ENCODE measurements around the gene GRM3. TPM values are rescaled to one million over a fixed set of nuclear protein-coding genes. Genes with fewer than 3 reads are reported as not detected.

The GRM3 gene
- polyA plus RNA-seq, 4 donors, result 0.10 to 0.35 (median 0.21) TPM

DNA sequence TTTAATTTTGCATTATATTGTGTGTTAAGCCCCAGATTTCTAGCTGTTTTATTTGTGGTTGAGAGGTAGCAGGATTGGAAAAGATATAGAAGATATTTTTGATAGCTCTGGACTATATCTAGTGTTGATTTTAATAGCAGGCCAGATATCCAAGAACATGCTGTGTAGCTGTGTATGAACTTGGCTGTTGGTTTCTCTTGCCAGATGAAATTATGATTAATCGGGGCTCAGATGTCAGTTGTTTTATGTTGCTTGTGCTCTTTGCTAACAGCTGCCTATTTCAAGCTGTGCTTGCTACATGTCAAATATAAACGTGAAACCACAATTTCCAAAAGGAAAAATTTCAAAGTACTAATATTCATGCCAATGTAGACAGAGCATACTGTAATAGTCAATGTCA is 141.1 kb downstream of the GRM3 start:
- no peak for DNase-seq (ENCODE audit: low read depth in 4 of 4, low spot score in 2 of 4)

DNA sequence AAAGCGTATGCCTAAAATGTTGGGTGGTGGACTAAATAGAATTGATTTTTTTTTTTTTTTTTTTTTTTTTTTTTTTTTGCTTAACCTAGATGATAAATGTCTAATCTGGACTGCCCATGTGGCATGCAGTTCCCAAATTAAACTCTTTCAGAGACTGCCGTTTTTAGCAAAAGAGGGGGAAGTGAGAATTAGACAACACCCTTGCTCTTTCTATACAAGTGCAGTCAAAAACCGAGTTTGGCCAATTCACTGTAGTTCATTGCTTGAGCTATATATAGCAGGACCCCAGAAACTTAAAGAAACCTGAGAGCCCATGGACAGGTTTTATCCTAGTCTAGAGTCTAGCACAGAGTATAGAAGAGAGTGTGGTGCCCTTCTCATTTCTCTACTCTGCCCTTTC is 141.9 kb downstream of the GRM3 start:
- DNase-seq (ENCODE audit: low read depth in 4 of 4, low spot score in 2 of 4), result no peak

DNA sequence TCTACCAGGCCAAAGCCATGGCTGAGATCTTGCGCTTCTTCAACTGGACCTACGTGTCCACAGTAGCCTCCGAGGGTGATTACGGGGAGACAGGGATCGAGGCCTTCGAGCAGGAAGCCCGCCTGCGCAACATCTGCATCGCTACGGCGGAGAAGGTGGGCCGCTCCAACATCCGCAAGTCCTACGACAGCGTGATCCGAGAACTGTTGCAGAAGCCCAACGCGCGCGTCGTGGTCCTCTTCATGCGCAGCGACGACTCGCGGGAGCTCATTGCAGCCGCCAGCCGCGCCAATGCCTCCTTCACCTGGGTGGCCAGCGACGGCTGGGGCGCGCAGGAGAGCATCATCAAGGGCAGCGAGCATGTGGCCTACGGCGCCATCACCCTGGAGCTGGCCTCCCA is 142.7 kb downstream of the GRM3 start:
- DNase-seq (ENCODE audit: low read depth in 4 of 4, low spot score in 2 of 4), result no peak

DNA sequence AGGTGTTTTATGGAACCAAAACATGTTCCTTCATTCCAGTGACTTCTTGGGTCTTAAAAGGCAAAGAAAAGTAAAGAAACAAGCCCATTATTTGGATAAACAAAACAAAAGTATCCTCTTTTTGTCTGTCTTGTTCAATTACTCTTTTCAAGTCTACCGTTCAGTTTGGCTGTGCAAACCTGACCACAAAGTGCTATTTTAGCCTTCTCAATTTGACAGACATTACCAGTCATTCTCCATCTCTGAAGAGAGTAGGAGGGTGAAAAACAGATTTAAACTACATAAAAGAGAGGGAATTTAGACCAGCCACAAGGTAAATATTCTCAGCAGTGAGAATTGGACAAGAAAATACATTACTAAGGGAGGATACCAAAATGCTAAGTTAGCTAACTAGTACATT is 145.2 kb downstream of the GRM3 start:
- no peak for DNase-seq (ENCODE audit: low read depth in 4 of 4, low spot score in 2 of 4)

DNA sequence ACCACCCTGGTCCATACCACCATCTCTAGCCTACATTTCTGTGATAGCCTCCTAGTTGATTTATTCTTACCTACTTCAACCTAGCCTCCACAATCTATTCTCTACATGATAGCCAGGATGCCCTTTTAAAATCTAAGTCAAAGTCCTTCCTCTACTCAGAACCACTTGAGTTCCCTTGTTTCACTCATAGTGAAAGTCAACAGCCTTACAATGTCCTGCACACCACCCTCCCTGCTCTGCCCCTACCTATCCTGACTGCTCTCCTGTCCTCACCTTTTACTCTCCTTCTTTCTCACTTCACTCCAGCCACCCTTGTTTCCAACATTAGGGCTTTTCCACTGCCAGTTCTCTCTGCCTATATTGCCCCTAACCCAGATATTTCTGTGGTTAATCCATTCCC is 146.7 kb downstream of the GRM3 start:
- DNase-seq (ENCODE audit: low read depth in 4 of 4, low spot score in 2 of 4), result no peak

DNA sequence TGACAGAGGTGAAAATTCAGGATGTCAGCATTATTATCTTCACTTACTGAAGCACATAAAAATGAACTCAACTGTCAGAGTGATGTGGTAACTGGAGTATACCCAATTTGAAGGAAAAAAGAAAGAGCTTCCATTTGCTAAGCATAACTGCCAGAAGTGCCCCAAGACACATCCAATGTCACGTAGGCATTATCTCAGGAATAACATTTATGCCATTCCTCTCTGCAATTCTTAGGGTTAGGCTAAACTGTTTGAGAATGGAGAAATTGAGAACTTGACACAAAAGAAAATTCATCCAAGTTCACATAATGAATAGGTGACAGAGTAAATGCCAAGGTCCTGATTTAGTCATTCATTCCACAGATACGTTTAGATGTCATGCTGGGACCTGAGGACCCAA is 148.6 kb downstream of the GRM3 start:
- DNase-seq (ENCODE audit: low read depth in 4 of 4, low spot score in 2 of 4), result no peak

DNA sequence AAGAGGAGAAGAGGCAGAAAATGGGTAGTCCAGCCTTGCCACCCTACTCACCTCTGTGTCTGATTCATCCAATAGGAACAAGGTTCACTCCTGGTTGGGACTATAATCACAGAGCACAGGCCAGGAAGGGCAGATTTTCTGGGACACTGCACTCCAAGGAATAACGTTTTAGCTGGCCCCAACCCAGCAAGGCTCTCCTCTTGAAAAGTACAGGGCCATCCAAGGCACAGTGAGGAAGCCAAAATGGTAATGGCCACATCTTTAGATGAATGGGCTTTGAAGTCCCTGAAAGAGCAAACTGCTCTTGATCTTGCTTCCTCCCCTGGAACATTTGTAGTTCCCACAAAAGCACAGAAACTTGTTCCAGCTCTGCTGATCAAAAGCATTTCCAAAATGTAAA is 149.4 kb downstream of the GRM3 start:
- no peak for DNase-seq (ENCODE audit: low read depth in 4 of 4, low spot score in 2 of 4)

DNA sequence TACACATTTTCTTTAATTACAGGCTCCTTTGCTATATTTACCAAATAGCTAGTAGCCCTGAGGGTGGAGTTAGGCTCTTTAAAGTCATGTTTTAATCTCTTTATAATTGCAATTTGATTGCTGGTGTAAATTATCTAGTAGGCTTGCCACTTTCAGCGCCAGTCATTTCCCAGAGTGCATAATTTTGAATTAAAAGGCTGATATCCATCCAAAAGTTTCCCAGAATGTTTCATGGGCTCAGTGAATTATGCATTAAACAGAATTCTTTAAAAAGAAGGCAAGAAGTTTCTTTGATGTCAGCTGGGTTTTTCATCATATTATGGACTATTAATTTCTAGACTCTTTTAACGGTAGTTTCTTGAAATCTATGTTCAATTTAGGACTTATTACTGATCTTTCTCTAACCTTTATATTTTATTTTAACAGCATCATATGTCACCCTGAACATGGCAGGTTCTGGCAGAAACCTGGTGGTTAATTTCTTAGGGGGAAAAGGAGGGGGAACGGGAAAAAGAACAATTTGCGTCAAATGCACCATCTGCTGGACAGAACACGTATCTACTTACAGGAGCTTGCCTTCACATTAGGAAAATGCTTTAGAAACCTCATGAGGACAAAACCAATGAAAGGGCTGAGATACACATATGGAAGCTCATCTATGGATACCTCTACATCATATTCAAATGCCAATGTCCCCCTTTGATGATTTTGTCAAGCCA is 171.1 kb downstream of the GRM3 start:
- peak in 1 of 4 donors; percentile 9 for DNase-seq (ENCODE audit: low read depth in 4 of 4, low spot score in 2 of 4)

DNA sequence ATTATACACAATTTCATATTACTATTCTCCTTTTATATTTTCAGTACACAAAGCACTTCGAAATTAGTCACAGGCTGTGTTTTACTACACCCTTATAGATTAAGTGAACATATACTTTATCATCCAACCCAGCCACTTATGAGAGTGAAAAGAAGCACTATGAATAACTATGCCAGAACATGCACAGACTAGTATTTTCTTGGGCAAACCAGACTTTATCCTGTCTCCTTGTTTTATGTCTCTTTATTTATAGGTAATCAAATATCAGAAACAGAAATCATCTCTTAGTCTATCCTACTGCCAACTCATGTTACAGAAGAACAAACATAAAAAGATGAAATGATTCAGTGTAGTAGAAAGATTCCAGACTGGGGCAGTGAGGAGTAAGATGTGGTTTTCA is 171.8 kb downstream of the GRM3 start:
- no peak for DNase-seq (ENCODE audit: low read depth in 4 of 4, low spot score in 2 of 4)

DNA sequence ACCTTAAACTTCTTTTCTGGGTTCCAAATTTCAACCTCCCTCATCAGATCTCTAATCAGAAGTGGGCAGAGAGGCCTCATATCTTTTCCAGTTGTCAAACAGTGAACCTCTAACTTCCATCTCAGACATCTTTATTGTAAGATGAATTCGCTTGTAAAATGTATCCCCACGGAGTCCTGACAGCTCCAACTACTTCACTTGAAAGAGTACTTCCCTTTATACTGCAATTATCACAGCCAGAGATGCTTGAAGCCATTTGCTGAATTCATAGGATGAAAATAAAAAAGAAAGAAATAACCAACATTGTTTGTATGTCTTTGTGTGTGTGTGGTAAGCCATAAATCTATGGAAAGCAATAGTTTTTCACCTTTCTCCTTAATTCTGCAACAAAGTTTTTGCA is 175.2 kb downstream of the GRM3 start:
- no peak for DNase-seq (ENCODE audit: low read depth in 4 of 4, low spot score in 2 of 4)

DNA sequence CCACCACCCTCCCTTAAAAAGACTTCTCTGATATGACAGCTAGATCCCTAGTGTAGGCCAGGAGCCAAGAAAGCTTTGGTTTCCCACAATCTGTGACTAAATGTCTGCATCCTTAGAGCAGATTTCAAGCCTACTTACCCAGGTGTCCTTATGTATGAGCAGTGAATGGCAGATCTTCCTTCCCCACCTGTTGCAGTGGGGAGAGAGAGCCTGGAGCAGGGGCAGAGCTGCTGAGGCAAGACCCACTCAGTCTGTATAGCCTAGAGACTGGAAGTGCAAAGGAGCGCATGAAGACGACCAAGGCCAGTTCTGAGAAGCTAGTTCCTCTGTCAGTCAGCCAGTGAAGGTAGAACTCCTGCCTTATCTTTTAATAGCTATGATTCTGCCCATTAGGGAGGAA is 180.1 kb downstream of the GRM3 start:
- no peak for DNase-seq (ENCODE audit: low read depth in 4 of 4, low spot score in 2 of 4)

DNA sequence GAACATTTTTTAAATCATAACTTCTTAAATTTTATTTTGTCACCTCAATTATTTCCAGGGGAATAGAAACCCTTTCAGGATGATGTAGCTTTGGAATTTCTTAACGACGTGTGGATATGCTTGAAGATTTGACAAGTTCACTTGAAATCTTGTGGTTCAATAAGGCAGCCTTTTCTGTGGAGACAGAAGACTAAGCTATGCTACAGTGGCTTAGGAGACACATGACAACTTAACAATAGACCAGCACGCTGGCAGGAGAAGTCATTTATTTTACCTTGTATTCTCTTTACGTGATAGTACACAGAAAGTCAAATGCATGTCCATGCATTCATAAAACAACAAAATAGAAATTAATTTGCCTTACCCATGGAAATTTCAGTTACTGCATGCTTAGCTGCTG is 181.6 kb downstream of the GRM3 start:
- no peak for DNase-seq (ENCODE audit: low read depth in 4 of 4, low spot score in 2 of 4)

DNA sequence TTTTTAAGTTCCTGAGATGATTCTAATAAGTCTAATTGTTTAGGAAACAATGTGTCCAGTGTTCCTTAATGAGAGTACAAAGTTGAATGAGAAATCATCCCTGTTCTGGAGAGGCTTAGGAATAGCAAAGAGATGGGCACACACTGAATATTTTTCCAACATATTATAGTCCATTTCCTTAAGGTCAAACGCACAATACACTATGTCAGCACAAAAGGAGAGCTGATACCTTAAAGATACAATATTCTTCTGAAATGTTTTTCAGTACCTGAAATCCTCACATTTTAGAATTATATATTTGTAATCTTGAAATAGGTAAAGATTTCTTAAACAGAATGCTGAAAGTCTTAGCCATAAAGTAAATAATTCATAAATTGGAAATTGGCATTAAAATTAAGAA is 183.2 kb downstream of the GRM3 start:
- DNase-seq (ENCODE audit: low read depth in 4 of 4, low spot score in 2 of 4), result no peak

DNA sequence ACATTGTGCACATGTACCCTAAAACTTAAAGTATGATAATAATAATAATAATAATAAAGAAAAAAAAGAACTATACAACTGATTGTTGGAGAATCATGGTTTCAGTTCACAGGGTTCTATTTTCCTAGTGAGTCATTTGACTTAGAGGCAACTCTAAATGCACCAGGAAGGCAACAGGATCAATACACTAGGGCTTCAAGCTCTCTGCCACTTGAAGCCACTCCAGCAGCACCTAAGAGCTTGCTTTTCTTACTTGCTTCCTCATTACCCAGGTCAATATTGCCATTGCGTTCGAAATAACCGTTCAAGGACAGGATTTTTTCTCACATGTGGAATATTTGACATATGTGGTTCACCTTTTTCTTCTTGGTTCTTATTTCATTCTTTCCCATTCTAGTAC is 189.7 kb downstream of the GRM3 start:
- DNase-seq (ENCODE audit: low read depth in 4 of 4, low spot score in 2 of 4), result no peak

DNA sequence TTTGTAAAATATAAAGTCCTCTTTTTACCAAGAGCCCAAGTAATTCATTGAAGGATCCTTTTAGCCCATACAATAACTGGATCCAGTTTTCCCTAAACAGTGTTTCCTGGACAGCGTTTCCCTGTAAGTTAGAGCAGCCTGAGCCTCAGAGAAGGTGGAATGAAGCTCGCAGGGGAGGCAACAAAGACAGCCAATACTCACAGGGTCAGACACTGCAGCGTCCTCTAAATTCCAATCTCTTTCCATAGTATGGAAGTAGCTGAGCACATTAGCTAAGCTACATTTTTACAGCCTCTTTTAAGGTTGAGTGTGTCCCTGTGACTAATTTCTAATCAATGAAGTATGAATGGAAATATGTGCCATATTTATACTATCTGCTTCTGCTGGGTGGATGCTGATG is 193.5 kb downstream of the GRM3 start:
- DNase-seq (ENCODE audit: low read depth in 4 of 4, low spot score in 2 of 4), result no peak

DNA sequence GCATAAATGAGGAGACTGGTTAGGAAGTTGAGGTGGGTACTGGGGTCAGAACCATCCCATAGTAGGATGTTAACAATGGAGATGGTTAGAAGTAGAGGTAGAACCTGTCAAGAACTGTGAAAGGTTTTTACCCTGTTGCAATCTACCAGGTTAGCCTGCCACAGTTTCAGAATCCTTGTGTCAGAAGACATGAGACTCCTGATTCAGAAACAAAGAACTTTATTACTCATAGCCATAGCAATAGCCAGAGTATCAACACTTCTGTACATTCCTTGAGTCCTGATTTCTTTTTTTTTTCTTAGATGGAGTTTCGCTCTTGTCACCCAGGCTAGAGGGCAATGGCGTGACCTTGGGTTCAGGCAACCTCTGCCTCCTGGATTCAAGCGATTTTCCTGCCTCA is 200.9 kb downstream of the GRM3 start:
- DNase-seq (ENCODE audit: low read depth in 4 of 4, low spot score in 2 of 4), result no peak

DNA sequence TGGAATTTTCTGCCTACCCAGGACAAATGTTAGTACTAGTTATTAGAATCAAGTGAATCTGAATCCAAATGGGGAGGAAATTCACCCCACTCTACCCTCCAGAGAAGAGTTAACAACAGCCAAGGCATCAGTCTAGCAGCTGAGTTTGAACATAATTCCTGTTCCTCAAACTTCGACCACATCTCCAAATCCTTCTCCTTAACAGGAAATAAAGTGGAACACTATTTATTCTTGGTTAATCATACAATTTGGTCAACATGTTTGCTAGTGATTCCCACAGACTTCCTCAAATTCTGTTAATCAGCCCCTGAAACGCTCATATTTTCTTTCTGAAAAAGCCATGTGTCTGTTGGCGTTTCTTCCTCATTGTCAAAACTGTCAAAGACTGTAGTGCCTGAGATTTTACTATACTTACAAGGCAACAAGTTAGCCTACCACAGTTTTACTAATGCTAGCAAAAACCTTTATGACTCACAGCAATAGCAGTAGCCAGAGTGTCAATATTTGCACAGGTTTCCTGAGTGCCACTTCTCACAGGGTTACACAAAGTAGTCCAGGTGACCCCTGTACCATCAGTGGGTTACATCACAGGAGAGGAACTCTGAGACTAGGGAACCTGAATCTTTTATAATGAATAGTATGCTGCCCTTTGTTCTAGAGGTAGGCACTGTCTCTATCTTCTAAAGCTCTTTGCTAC is 202.9 kb downstream of the GRM3 start:
- DNase-seq (ENCODE audit: low read depth in 4 of 4, low spot score in 2 of 4), result no peak

DNA sequence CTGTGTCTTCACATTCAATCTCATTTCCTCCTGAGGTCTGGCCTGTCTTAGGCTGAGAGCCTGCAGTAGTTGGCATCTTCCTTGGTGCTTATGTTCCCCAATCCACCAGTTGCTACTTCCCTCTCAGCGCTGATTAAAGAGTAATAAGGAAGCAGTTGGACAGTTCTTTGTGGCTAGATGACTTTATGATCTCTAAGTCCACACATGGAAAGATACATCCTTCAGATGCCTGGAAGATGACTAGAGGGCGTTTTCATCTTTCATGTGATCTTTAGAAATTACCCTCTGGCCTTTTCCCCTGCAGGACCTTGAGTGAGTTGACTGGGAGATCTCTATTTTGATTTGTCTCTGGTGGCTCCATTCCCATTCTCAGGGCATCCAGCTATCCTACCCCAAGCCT is 204.5 kb downstream of the GRM3 start:
- DNase-seq (ENCODE audit: low read depth in 4 of 4, low spot score in 2 of 4), result no peak

DNA sequence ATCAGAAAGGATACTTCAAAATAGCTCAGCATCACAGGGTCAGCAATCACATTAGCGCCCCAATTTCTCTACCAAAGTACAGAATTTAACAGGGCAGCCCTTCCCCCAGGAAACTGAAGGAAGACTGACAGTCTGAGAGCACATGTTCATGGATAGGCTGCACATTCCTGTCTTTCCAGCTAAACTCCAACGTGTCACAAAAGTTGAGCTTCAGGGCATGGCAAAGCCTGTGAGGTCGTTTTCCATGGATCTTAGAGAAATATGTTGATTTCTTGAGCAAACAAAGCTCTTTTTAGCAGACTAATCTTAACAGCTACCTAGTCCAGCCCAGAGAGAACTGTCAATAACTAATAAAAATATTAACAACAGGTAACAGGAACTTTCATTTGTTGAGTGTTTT is 207.9 kb downstream of the GRM3 start:
- no peak for DNase-seq (ENCODE audit: low read depth in 4 of 4, low spot score in 2 of 4)

DNA sequence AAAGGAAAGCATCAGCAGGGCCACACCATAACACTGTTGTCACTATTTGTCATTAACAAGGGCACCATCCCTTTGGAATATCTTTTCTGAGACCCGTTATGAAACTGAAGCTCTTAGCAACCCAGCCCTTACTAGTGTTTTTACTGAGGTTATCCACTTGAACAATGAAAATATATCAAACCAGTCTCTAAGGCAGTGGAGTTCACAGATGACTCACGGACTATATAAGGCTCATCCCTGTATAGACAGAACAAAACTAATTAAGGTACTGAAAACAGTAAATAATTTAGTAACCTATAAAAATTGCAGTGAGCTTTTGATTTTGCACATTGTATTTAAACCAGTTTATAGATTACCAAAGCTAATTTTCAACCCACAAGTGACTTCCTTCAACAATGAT is 219.7 kb downstream of the GRM3 start:
- DNase-seq (ENCODE audit: low read depth in 4 of 4, low spot score in 2 of 4), result no peak

DNA sequence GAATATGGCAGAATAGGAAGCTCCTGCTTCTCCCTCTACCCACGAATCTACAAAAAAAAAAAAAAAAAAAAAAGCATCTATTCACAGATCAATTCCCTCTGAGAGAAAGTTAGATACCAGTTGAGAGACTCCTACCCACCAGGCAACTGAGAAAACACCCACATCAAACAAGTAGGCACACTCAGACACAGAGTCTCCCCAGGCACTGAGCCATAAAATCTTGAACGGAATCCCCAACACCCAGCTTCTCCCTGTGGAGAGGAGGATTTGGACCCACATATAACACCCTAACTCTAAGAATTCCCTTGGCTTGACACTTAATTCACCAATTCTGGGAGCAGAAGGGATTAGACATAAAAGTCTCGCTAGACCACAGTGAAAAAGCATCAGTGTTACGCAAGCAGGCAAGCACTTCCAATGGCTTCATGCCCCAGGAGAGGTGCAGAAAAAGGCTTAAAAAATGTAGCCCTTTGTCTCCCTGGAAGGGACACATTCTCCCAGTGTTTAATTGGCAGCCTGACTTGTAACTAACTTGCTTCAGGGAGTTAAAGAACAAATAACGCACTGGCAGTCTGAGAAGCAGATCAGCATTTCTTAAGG is 223.6 kb downstream of the GRM3 start:
- no peak for DNase-seq (ENCODE audit: low read depth in 4 of 4, low spot score in 2 of 4)

DNA sequence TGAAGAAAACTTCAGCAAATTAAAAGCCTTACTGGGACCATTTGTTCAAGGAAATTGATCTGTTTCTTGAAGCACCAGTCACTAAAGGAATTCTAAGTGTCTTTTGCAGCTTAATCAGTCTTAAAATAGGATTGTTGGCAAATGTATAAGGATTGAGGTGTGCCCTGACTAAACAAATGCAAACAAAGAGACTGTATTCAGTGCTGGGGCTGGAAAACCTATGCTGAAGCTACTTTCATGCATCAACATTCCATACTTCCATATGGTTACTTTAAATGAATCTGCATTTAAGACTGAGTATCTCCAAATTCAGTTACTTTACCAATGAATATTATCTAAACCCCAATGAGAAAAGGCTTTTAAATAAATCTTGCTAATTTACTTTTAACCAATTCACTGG is 232.4 kb downstream of the GRM3 start:
- DNase-seq (ENCODE audit: low read depth in 4 of 4, low spot score in 2 of 4), result no peak

Data from left renal cortex interstitium (tissue), 4 donors.